ENCODE measurements around the gene FGF18.

FGF18 gene

DNA sequence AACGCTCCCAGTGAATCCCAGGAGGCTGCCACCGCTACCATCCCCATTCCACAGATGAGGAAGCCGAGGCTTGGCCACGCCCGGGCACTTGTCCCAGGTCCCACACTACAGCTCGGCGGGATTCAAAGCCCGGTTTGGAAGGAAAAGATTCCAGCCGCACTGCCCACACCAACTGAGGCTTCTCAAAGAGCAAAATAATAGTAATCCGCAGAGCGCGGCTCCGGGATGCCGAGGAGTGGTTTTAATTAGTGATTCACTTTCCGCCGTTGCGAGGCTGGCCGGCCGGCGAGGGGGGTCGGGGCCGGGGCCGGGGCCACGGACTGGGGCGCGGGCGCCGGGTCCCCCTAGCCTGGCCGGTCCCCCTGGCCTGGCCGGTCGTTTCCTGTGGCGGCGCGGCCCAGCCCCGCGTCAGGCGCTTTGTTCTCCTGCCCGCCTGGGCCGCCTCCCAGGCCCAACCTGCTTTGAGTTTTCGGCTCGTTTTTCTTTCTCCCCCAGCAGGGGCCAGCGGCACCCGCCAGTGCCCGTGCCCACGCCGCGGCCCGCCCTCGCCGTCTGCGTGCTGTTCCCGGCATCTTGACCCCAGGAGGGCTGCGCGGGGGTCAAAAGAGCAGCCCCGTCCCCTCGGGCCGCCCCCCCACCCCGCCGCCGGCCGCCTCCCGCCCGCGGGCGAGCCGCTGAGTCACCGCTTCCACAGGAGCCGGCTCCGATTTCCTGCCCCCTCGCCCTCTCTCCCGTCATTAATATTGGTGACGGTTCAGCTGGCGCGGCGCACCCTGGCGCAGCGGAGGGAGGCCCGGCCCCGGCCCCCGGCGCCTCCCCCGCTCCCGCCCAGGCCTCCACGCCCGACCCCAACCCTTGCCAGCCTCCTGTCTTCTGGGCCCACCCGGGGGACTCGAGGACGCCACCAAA lies 31.2 kb downstream of the FGF18 start:
- H3K4me3 ChIP-seq (ENCODE audit: low read length, poor library complexity, severe bottlenecking), result no peak overlapping the region
- TF ChIP-seq EZH2phosphoT487 (IDR thresholded peaks at IDR 0.05; ENCODE audit: borderline replicate concordance), result no peak
- TF ChIP-seq, protein P1, sequence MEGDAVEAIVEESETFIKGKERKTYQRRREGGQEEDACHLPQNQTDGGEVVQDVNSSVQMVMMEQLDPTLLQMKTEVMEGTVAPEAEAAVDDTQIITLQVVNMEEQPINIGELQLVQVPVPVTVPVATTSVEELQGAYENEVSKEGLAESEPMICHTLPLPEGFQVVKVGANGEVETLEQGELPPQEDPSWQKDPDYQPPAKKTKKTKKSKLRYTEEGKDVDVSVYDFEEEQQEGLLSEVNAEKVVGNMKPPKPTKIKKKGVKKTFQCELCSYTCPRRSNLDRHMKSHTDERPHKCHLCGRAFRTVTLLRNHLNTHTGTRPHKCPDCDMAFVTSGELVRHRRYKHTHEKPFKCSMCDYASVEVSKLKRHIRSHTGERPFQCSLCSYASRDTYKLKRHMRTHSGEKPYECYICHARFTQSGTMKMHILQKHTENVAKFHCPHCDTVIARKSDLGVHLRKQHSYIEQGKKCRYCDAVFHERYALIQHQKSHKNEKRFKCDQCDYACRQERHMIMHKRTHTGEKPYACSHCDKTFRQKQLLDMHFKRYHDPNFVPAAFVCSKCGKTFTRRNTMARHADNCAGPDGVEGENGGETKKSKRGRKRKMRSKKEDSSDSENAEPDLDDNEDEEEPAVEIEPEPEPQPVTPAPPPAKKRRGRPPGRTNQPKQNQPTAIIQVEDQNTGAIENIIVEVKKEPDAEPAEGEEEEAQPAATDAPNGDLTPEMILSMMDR (conservative IDR thresholded peaks at IDR 0.05; ENCODE audit: low read length), result no peak
- H2AFZ ChIP-seq (ENCODE audit: low read length), result no peak overlapping the region

DNA sequence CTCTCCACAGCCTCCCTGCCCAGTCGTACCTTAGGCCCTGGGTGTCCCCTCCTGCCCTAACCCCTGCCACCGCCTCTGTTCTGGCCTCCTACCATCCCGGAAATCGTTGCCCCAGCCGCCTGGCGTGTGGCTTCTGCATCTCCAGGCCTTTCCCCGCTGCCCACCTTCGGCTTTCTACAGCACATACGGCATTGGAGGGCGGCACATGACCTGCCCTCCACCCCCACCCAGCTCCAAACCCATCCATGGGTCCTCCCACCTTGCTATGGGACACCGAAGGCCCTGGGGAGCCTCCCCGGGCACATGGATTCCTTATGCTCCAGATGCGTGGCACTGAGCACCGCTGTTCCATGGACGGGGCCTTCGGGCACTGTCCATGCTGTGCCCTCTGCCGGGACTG lies 32.0 kb downstream of the FGF18 start:
- Histone ChIP-seq H3K79me2 (ENCODE audit: insufficient read depth, low read length) (no peaks in the 10 kb centered on the region), H3K9me2 (replicated peaks; ENCODE audit: low read depth, low read length) (no peaks in the 10 kb centered on the region), H3K36me3 (ENCODE audit: insufficient read depth, low read length) (no peaks in the 10 kb centered on the region), H2AFZ (ENCODE audit: low read length) (no peak overlapping the region), H3K4me2 (ENCODE audit: low read depth, low read length, poor library complexity, severe bottlenecking) (no peak overlapping the region), H3K27me3 (ENCODE audit: insufficient read depth, low read length, poor library complexity, severe bottlenecking) (no peaks in the 10 kb centered on the region), H3K4me1 (ENCODE audit: insufficient read depth, low read length, poor library complexity, severe bottlenecking) (no peaks in the 10 kb centered on the region), H3F3A (ENCODE audit: low read depth) (no peaks in the 10 kb centered on the region), H3K9ac (ENCODE audit: low read depth, low read length, poor library complexity, severe bottlenecking) (no peak overlapping the region), H3K9me3 (ENCODE audit: insufficient read depth, low read depth, low read length) (no peaks in the 10 kb centered on the region), H4K20me1 (ENCODE audit: insufficient read depth, low read length, poor library complexity, severe bottlenecking) (no peaks in the 10 kb centered on the region), H3K4me3 (ENCODE audit: low read length, poor library complexity, severe bottlenecking) (no peak overlapping the region)
- TF ChIP-seq EZH2phosphoT487 (IDR thresholded peaks at IDR 0.05; ENCODE audit: borderline replicate concordance), result no peak
- TF ChIP-seq, protein P1 (conservative IDR thresholded peaks at IDR 0.05; ENCODE audit: low read length), result no peak

More for the DNA sequence above, 31.2 kb downstream of the FGF18 start:
- Histone ChIP-seq H3F3A (ENCODE audit: low read depth) (no peaks in the 10 kb centered on the region), H3K9ac (ENCODE audit: low read depth, low read length, poor library complexity, severe bottlenecking) (no peak overlapping the region), H3K4me2 (ENCODE audit: low read depth, low read length, poor library complexity, severe bottlenecking) (no peak overlapping the region), H3K27me3 (ENCODE audit: insufficient read depth, low read length, poor library complexity, severe bottlenecking) (no peaks in the 10 kb centered on the region), H3K79me2 (ENCODE audit: insufficient read depth, low read length) (no peaks in the 10 kb centered on the region), H4K20me1 (ENCODE audit: insufficient read depth, low read length, poor library complexity, severe bottlenecking) (no peaks in the 10 kb centered on the region), H3K4me1 (ENCODE audit: insufficient read depth, low read length, poor library complexity, severe bottlenecking) (no peaks in the 10 kb centered on the region), H3K9me2 (replicated peaks; ENCODE audit: low read depth, low read length) (no peaks in the 10 kb centered on the region), H3K36me3 (ENCODE audit: insufficient read depth, low read length) (no peaks in the 10 kb centered on the region), H3K9me3 (ENCODE audit: insufficient read depth, low read depth, low read length) (no peaks in the 10 kb centered on the region)

DNA sequence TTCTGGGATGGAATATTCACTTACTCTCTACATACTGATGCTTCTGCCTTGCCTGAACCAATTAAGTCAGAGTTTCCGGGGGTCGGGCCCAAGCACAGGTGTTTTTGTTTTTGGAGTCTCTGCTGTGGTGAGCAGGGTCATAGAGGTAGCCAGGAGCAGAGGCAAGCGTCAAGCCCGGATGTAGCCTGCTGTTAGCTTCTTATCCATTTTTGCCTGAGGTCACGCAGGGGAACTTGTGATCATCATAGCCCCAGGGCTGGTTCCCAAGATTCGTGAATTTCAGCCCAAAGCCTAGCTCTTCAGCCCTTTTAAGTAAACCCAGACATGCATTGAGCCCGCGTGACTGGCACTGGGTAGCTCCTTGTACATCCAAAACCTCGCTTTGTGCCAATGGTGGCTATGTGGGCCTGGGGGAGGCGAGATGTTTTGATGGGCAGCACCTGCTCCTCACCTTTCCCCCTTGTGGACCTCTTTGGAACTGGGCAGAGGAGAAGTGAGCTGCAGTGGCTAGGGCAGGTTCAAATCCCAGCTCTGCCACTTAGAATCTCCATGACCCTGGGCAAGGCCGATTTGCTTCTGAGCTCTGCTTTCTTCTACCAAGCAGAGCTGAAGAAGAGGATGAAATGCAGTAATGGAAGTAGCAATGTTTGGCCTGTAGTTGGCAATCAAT lies 33.7 kb downstream of the FGF18 start:
- Histone ChIP-seq H3K9me2 (replicated peaks; ENCODE audit: low read depth, low read length) (no peaks in the 10 kb centered on the region), H3K4me2 (ENCODE audit: low read depth, low read length, poor library complexity, severe bottlenecking) (no peak overlapping the region), H3F3A (ENCODE audit: low read depth) (no peaks in the 10 kb centered on the region), H3K9me3 (ENCODE audit: insufficient read depth, low read depth, low read length) (no peaks in the 10 kb centered on the region), H3K36me3 (ENCODE audit: insufficient read depth, low read length) (no peaks in the 10 kb centered on the region), H3K9ac (ENCODE audit: low read depth, low read length, poor library complexity, severe bottlenecking) (no peak overlapping the region), H4K20me1 (ENCODE audit: insufficient read depth, low read length, poor library complexity, severe bottlenecking) (no peaks in the 10 kb centered on the region), H3K79me2 (ENCODE audit: insufficient read depth, low read length) (no peaks in the 10 kb centered on the region), H3K4me1 (ENCODE audit: insufficient read depth, low read length, poor library complexity, severe bottlenecking) (no peaks in the 10 kb centered on the region), H3K27me3 (ENCODE audit: insufficient read depth, low read length, poor library complexity, severe bottlenecking) (no peaks in the 10 kb centered on the region), H3K4me3 (ENCODE audit: low read length, poor library complexity, severe bottlenecking) (no peak overlapping the region), H2AFZ (ENCODE audit: low read length) (no peak overlapping the region)
- TF ChIP-seq, protein P1 (conservative IDR thresholded peaks at IDR 0.05; ENCODE audit: low read length), result no peak
- TF ChIP-seq EZH2phosphoT487 (IDR thresholded peaks at IDR 0.05; ENCODE audit: borderline replicate concordance), result no peak

Measured in Loucy (cell line).